ENCODE results near the gene TRAF3IP1. TPM values are rescaled to one million over a fixed set of nuclear protein-coding genes. Genes with fewer than 3 reads are reported as not detected.
A peak's percentile ranks its signal among the peaks of the same experiment; 100 is the strongest.

The TRAF3IP1 gene
- total and polyA plus RNA-seq, 2 of the 13 experiments (the other 11 are each of a cell fraction or from before 2014, with no cell fraction given): 4.1 to 12.9 TPM

GRCh38 chr2:238285653-238286082 lies 34.6 kb upstream of the TRAF3IP1 start (continued):
- TF ChIP-seq KIAA2018 (CRISPR knock-in tag; IDR thresholded peaks at IDR 0.05; ENCODE audit: borderline replicate concordance): no peak
- TF ChIP-seq, protein P1, sequence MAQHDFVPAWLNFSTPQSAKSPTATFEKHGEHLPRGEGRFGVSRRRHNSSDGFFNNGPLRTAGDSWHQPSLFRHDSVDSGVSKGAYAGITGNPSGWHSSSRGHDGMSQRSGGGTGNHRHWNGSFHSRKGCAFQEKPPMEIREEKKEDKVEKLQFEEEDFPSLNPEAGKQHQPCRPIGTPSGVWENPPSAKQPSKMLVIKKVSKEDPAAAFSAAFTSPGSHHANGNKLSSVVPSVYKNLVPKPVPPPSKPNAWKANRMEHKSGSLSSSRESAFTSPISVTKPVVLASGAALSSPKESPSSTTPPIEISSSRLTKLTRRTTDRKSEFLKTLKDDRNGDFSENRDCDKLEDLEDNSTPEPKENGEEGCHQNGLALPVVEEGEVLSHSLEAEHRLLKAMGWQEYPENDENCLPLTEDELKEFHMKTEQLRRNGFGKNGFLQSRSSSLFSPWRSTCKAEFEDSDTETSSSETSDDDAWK (CRISPR knock-in tag; IDR thresholded peaks at IDR 0.05): no peak
- TF ChIP-seq ZNF841 (CRISPR knock-in tag; IDR thresholded peaks at IDR 0.05; ENCODE audit: borderline replicate concordance): no peak
- TF ChIP-seq FOSL2 (CRISPR knock-in tag; IDR thresholded peaks at IDR 0.05): peak; percentile 41; the same call in 1 of the 2 replicates
- no peak for TF ChIP-seq DNMT1 (CRISPR knock-in tag; IDR thresholded peaks at IDR 0.05)
- peak; percentile 46; the same call in 1 of the 2 replicates for TF ChIP-seq HDAC2 (CRISPR knock-in tag; IDR thresholded peaks at IDR 0.05)
- TF ChIP-seq ZNF766 (CRISPR knock-in tag; IDR thresholded peaks at IDR 0.05; ENCODE audit: borderline replicate concordance): no peak; the same call in 1 of the 2 replicates
- TF ChIP-seq ATRX (CRISPR knock-in tag; IDR thresholded peaks at IDR 0.05; ENCODE audit: borderline replicate concordance): no peak
- no peak for TF ChIP-seq RAD21 (CRISPR knock-in tag; IDR thresholded peaks at IDR 0.05)
- no peak for TF ChIP-seq ZNF468 (CRISPR knock-in tag; IDR thresholded peaks at IDR 0.05)
- TF ChIP-seq, protein P2, sequence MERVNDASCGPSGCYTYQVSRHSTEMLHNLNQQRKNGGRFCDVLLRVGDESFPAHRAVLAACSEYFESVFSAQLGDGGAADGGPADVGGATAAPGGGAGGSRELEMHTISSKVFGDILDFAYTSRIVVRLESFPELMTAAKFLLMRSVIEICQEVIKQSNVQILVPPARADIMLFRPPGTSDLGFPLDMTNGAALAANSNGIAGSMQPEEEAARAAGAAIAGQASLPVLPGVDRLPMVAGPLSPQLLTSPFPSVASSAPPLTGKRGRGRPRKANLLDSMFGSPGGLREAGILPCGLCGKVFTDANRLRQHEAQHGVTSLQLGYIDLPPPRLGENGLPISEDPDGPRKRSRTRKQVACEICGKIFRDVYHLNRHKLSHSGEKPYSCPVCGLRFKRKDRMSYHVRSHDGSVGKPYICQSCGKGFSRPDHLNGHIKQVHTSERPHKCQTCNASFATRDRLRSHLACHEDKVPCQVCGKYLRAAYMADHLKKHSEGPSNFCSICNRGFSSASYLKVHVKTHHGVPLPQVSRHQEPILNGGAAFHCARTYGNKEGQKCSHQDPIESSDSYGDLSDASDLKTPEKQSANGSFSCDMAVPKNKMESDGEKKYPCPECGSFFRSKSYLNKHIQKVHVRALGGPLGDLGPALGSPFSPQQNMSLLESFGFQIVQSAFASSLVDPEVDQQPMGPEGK (CRISPR knock-in tag; IDR thresholded peaks at IDR 0.05): 0 out of 2 replicates have a peak, but pooled peaks have one; percentile 26
- no peak for TF ChIP-seq KMT2B (CRISPR knock-in tag; IDR thresholded peaks at IDR 0.05)
- no peak for TF ChIP-seq SMARCE1 (IDR thresholded peaks at IDR 0.05; ENCODE audit: borderline replicate concordance)
- TF ChIP-seq LBX2 (CRISPR knock-in tag; IDR thresholded peaks at IDR 0.05; ENCODE audit: borderline replicate concordance): no peak
- no peak for TF ChIP-seq ZBTB44 (CRISPR knock-in tag; IDR thresholded peaks at IDR 0.05)
- no peak for TF ChIP-seq ZNF10 (CRISPR knock-in tag; IDR thresholded peaks at IDR 0.05; ENCODE audit: borderline replicate concordance, low read depth)
- TF ChIP-seq SRSF1 (optimal IDR thresholded peaks at IDR 0.05; ENCODE audit: low read depth, low read length): no peak
